NCI-H1105 (cell line): ENCODE data around the gene CDH24.

Source experiments
- DNase-seq: peaks from one replicate; lab custom pipeline; 2025; lab: John Stamatoyannopoulos, UW

Gene CDH24

DNA sequence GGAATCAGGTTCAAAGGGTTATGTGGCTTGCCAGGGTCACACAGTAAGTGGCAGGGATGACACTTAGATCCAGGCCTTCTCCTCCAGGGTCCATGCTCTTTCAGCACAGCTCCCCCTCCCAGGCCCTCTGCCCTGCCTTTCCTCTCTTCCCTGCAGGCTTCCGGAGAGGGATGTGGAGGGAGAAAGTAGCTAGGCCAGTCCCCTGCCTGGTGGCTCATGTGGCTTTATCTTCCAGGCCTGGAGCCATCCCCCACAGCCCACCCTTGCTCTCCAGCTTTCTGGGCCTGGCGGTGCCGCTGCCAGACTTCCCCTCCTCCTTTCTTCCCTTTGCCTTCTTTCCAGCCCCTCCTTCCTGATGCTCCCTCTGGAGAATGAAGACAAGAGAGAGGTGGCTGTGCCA lies 13.6 kb downstream of the CDH24 start:
- no peak for DNase-seq

DNA sequence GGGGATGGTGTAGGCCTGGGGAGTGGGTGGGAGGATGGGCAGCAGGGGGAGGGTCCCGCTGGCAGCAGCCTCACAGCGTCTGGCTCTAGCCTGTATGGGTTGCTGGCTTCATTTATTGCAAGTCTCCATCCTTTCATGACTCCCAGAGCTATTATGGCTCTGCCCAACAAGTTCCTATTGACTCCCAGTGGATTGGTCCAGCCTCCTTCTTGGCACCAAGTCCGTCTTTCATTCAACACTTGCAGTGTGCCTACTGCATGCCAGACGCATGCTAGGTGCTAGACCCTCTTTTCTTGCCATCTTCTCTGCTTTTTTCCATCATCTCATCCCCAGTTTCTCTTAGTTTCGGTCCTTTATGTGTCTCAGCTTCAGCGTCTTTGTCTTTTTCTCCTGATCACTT lies 14.2 kb downstream of the CDH24 start:
- DNase-seq: no peak

DNA sequence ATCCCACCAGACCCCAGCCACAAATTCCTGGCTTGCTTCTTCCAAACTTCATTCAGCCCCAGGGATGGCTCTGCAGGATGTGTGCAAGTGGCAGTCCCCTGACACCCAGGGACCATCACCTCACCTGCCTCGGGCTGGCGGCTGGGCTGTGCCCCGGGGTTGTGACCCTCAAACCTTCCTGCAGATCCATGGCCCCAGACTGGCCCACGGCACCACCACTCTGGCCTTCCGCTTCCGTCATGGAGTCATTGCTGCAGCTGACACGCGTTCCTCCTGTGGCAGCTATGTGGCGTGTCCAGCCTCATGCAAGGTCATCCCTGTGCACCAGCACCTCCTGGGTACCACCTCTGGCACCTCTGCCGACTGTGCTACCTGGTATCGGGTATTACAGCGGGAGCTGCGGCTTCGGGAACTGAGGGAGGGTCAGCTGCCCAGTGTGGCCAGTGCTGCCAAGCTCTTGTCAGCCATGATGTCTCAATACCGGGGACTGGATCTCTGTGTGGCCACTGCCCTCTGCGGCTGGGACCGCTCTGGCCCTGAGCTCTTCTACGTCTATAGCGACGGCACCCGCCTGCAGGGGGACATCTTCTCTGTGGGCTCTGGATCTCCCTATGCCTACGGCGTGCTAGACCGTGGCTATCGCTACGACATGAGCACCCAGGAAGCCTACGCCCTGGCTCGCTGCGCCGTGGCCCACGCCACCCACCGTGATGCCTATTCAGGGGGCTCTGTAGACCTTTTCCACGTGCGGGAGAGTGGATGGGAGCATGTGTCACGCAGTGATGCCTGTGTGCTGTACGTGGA lies 15.0 kb downstream of the CDH24 start, which contains the start of gene PSMB11:
PSMB11 (plus strand) TSS at position 51 of the 804 bp plus-strand sequence; CDS start at position 65, 14 bp downstream.
- no peak for DNase-seq

DNA sequence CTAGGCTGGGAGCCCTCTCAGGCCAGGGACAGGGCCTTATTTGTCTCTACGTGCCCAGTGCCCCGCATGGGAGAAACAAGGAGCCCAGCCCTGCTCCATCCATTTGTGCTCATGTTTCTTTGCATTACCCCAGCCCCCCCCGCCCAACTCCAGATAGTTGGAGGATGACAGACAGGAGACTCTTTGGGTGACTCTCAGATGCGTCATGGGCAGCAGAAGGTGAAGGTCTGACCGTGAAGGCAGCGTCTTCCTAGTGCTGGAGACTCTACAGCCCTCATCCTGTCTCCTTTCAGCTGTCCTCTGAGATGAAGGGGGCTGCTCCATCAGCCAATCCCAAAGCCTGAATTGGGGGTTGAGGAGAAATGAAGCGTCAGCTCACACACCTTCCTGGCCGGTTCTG lies 15.6 kb downstream of the CDH24 start:
- no peak for DNase-seq

DNA sequence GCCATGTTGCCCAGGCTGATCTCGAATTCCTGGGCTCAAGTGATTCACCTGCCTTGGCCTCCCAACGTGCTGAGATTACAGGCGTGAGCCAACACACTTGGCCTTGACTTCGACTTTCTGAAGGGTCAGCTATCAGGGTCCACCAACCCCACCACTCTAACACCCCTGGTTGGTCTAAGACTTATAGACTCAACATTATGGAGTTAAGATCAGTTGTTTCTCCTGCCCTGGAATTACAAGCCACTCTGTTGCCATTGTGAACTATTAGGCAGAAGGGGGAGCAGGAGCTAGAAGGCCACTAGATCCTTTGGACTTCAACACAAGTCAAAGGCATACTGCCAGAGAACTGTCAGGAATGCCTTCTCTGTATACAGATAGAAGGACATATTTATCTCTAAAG lies 17.2 kb downstream of the CDH24 start:
- DNase-seq: no peak

DNA sequence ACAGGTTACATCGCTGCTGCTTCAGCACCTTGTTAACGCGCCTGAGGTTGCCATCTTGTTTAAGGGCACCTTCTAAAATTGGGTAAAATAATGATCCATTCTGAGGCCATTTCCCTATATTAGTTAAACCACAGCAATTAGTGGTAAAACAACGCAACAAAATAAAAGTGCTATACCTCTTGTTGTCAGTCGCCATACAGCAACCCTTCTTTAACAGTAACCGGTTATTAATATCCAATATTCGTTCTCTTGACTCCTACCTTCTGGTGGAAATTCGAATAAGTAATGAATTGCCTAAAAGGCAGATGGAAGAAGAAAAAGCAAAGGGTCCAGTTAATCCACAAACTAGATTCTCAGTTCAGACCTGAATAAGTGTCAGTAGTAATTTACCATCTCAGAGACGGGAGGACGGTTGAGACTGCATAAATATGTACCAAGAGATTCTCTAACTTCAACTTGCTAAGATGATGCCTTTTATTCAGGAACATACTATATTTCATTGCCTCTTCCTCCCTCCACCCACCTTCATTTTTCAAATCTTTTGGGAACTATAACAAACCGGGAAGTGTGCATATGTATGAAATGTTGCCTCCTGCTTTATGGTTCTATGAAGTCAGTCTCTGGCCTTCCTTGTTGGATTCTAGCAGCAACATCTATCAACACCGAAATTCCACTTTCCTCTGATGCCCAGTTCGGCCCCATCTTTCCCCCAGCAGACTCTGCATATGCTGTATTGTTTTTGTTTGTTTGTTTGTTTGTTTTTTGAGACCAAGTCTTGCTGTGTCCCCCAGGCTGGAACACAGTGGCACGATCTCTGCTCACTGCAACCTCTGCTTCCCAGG lies 21.8 kb downstream of the CDH24 start:
- no peak for DNase-seq

DNA sequence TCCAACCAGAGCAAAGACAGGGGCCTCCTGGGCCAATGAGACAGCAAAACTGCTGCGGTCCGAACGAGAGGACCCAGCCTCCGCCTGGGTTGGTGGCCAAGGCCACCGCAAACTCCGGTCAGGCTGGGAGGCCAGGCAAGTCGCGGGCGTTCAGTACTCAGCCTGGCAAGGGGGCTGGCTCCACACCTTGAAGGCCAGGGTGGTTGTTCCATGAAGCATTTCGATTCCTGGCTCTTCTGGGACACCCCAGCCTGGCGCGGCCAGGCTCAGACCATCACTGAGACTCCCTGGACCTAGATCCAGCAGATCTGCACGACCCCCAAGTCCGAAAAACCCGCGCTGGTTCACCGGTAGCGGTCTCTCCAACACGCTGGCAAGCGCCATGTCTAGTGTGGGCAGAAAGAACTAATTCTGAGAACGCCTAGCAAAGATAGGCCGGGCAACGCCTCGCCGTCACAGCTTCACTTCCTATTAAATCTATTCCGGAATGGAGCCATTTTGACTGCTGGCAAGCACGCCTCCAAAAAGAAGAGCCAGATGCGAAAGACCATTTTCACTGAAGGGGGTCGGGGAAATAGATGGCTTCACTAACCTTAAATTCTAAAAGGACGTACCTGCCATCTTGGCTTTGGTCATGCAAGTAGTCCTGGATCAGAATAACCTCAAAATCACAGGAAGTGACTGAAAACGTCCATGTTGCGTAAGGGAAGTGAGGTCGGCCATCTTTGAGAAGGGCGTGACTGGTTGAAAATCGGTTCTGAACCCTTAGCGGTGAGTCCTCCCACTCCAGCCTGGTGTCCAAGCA lies 22.6 kb downstream of the CDH24 start, which contains the start of gene PSMB5:
PSMB5 (minus strand) TSS at position 403 of the 805 bp plus-strand sequence; CDS start at position 384, 19 bp downstream.
- DNase-seq: no peak

DNA sequence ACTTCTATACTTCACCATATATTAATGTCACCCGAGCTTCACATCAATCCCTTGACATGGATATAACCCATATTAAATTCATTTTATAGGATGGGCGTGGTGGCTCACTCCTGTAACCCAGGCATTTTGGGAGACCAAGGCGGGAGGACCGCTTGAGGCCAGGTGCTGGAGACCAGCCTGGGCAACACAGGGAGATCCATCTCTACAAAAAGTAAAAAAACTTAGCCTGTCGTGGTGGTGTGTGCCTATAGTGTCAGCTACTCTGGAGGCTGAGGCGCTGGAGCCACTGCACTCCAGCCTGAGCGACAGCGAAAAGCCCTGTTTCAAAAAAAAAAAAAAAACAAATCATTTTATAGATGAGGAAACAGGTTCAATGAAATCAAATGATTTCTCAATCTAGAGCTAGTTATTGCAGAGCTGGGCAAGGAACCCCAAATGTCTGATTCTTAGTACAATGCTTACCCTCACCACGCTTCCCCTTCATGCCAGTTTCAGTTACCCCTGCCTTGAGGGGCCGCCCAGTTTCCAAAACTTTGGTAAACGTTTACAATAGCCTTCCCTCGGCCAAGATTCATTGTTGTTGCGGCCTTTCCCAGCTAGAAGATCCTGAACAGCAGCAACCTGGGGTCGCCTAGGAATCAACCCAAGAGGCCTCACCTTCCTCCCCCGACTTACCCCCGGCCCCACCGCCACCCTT lies 23.4 kb downstream of the CDH24 start:
- DNase-seq: no peak

DNA sequence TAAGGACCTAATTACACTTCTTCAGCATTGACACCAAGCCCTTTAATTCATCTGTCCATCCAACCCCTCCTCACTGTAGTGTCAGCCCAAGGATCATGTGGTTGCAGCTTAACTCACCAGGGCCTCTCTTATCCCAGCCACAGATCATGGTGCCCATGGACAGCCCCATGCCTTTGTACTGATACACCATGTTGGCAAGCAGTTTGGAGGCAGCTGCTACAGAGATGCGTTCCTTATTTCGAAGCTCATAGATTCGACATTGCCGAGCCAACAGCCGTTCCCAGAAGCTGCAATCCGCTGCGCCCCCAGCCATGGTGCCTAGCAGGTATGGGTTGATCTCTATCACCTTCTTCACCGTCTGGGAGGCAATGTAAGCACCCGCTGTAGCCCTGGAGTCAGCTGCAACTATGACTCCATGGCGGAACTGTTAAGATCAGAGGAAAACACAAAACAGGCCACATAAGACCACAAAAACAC lies 24.0 kb downstream of the CDH24 start:
- DNase-seq: no peak

DNA sequence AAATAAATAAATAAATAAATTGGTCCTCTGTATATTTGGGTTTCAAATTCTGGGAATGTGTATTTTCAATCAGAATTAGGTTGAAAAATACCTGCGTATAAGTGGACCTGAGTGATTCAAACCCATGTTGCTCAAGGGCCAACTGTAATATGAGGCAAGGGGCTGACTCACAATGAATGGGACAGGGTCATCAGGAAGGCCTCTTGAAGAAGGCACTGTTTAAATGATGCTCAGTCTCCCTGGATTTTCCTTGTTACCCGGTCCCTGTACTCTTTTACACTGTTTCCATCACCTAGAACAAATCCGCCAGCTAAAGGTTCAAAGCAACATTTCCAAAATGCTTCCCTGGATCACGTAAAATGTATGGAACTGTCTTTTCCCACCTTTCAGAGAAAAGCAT lies 26.4 kb downstream of the CDH24 start:
- no peak for DNase-seq

DNA sequence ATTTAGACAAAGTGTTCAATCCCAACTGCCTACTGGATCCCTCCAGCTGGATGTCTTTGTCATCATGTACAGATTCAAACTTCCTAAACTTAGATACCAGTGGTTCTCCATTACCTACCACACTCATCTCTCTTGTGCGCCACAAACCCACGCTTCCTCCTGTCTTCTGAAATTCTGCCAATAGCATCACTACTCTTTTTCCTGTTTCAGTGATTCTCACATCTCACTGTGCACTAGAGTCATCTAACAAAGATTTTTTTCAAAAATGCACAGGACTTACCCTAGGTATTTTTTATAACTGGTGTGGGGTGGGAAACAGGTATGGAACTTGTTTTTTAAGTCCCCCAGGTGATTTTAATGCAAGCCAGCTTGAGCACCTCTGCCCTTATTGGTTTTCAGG lies 28.5 kb downstream of the CDH24 start:
- DNase-seq: no peak

DNA sequence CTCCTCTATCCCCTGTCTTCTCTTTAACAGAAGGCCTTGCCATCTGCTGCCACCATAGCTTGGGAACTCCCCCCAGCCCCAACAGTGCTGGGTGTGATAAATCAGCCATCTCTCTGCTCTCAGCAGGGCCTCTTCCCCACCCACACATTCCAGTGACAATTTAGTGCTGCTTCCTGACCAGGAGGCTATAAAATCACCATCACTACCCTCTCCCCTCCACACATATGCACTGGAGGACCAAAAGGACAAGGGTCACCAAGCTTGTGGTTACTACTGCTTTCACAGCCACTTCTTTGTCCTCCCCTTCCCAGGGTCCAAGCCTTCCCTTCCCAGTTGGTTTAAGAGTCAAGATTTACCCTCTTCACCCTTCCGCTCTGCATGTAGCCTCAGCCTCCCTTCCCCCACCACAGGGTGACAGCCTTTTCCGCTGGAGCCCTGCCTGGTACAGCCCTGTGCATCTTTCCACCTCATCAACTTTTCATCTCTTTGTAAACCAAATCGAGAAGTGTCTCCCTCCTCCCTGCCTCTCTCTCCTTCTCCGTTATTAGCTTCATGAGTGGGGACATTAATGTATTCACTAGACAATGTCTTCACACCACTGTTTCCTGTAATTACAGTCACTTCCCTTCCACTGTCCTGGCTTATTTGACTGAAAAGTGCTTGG lies 32.0 kb downstream of the CDH24 start:
- no peak for DNase-seq

DNA sequence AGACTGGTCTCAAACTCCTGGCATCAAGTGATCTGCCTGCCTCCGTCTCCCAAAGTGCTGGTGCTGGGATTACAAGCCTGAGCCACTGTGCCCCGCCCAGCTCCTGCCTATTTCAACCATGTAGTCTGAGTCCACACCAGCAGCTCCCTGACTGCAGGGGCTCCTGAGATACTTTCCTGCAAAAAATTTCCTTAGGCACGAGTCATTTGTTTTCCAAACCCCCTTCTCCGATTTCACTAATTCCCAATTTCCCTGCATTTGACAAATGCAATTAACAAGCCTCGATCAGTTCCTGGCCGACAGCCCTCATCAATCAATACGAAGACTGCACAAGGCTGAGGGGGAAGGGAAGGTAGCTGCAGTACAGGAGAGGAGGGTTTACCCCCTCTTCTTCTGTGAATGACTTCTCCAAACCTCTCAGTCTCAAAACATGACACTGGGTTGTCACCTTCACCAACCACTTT lies 32.7 kb downstream of the CDH24 start:
- DNase-seq: no peak

DNA sequence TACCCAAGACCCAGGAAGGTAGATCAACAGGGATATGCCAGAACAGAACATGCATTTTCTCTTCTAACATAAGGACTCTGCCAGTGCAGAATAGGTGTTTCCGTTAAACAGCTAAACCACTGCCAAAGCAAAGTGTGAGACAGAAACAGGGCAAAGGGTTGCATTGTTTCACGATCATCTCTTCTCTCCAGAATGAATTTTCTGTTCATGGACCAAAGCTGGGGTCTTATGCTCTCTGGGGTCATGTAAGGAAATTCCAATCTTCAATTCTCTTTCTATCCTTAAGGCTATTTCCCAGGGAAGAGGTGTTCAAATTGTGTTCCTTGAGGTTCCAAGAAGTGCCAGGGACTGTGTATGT lies 33.5 kb downstream of the CDH24 start:
- DNase-seq: no peak

DNA sequence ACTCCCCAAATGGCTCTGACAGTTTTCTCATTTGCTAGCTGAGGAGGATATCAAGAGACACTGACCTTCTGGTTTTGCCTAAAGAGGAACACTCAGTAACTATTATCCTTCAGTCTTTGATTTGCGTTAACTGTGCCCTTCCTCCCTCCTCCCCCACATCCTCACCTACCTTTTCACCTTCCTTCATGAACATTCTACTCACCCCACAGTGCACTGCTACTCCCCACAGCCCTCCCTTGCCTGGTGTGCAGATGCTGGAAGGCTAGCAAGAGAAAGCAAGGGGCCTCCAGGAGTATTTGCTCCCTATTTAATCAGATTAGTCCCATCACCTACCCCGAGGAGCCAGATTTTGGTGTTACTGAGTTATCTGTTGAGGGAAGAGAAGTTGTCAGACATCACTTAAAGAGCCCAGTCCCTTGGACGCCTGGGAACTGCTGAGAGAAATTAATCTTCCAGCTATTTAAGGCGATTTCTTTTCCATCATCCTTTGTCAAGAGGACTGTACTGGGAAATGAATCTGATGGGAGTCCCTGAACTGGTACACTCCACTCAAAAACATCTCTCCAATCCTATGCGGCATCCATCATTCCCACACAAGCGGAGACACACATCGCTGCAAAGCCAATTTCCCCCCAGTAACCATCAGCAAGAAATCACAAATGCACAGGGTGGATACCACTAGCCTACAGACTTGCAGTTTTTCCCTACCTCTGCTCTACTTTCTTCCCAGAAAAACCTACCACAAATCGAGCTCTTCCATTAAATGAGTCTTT lies 34.1 kb downstream of the CDH24 start:
- no peak for DNase-seq

DNA sequence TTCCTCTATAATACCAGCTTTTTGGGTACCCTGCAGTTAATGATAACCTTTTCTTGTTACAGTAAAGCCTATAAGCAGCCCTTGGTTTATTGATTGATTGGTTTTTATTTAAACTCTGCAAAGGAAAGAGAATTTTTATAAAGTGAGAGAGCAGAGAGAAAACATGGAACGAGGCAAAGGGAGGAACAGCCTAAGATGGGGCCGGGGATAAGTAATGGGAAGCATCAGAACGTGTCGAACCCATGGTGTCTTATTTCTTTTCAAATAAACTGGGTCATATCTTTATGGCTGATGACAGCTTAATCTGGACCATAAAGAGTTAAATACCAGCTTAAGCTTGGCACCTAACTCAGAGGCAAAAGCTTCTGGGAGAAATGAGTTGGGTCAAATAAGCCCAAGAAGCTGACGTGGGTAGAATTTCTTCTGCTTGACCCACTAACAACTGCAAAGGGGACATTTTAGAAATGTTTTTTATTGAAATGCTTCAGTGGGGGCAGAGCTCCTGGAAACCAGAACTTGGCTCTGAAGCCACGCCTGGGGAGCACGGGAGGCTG lies 35.4 kb downstream of the CDH24 start:
- no peak for DNase-seq

DNA sequence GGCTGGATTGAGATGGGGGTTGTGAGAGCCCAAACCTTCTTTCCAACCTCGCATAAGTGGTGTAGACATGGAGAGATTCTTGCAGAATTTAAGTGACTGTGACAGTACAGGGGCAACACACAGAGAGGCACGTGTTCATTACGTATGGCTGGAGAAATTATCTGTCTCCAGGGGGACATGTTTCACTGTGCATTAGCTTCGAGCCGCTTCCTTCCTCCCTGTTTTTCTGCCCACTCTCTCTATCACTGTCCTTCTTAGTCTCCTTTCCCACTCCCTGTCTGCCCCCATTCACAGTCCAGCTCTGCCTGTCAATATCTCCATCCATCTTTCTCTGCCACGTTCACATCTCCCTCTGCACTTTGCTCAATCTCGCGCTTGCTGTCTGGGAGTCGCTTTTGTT lies 35.9 kb downstream of the CDH24 start:
- DNase-seq: no peak

DNA sequence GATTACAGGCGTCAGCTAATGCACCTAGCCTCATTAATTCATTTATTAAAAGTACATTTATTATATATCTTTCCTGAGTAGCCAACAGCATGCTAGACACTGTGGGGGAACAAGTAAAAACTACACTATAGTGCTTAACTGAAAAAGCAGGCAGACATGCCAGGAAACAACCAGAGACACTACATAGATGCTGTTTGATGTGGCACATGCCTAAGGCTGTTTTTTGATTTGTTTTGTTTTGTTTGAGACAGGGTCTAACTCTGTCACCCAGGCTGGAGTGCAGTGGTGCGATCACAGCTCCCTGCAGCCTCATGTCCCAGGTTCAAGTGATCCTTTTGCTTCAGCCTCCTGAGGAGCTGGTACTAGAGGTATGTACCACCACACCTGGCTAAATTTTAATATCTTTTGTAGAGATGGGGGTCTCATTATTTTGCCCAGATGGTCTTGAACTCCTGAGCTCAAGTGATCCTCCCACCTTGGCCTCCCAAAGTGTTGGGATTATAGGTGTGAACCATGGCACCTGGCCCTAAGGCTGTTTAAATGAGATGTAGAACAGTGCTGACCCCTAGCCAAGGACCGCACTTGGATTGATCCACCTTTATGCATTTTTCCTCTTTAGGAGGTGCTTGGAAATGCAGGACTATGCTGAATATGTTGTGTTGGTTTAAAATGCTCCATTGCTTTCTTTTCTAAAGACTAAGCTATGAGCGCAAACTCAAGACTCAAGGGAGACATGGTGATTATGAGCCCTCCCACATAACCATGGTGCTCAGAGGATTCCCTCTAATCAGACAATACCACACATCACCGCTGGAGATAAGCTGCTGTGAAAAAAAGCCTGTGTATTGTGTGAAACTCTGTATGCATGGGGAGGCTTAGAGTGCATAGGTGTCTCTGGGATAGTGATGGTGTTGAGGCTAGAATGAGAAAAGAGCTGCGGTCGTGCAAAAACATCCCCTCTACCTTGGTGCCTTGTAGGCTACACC lies 36.9 kb downstream of the CDH24 start:
- no peak for DNase-seq

DNA sequence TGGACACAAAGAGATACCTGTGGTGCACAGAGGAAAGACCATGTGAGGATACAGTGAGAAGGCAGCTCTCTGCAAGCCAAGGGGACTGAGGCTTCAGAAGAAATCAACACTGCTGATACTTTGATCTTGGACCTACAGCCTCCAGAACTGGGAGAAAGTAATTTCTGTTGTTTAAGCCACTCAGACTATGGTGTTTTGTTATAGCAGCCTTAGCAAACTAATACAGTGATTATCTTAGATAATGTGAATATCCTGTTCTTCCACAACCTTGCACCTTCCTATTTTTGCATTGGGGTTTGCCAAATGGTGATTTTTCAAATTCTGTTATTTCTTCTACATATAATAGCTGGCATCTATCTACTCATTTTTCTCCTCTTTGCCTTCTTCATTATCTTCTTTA lies 39.2 kb downstream of the CDH24 start:
- DNase-seq: no peak
